Caco-2 (cell line): ENCODE data around the gene CISD1. TPM values are rescaled to one million over a fixed set of nuclear protein-coding genes. Genes with fewer than 3 reads are reported as not detected.

ENCODE experiments used
- BruUV-seq: library from RNA; stranded (reverse); fragments of 400-500 nt; replicated peaks from 2 replicates; lab custom pipeline; 2021; lab: Mats Ljungman, UMichigan
- CTCF ChIA-PET: fragments of 300-600 bp; sonication (Branson Sonifier 250); formaldehyde crosslinking; loops from one replicate; lab custom pipeline; 2022; ENCODE audit warnings: antibody characterized with exemption; lab: Charles Lee
- POLR2A ChIA-PET: fragments of 300-600 bp; sonication (Branson Sonifier 250); formaldehyde crosslinking; loops from one replicate; lab custom pipeline; 2022; ENCODE audit warnings: antibody characterized with exemption; lab: Charles Lee
- DNase-seq, 2 experiments: peaks; one replicate each; pipeline versions ENCODE4 v3.0.0 to v3.0.0-alpha.2; 2020 to 2022
- H3K27me3 ChIP-seq: replicated peaks from 2 replicates; pipeline ENCODE4 v1.6.0; 2011; ENCODE audit warnings: low read length; ENCODE audit not compliant: control insufficient read depth, insufficient read depth
- H3K36me3 ChIP-seq: 2 replicates; pipeline ENCODE4 v1.5.1; 2011; ENCODE audit warnings: low read length; ENCODE audit not compliant: control insufficient read depth, insufficient read depth
- H3K4me1 ChIP-seq: fragments of 250-450 bp; sonication (Bioruptor Pico); 2 replicates; pipeline ENCODE4 v1.5.1; 2020; ENCODE audit warnings: mild to moderate bottlenecking
- H3K4me3 ChIP-seq: 2 replicates; pipeline ENCODE4 v1.5.1; 2011; ENCODE audit warnings: low read depth, mild to moderate bottlenecking, control low read depth, low read length
- H3K9me3 ChIP-seq: fragments of 250-450 bp; sonication (Bioruptor Pico); 2 replicates; pipeline ENCODE4 v1.5.1; 2020; ENCODE audit warnings: mild to moderate bottlenecking, moderate library complexity
- H3K27ac Mint-ChIP-seq: one replicate; pipeline ENCODE4 v1.8.0; 2022; ENCODE audit warnings: mixed read lengths; ENCODE audit not compliant: unreplicated experiment
- H3K27me3 Mint-ChIP-seq: one replicate; pipeline ENCODE4 v1.8.0; 2022; ENCODE audit warnings: mixed read lengths; ENCODE audit not compliant: insufficient read depth, unreplicated experiment
- H3K36me3 Mint-ChIP-seq: one replicate; pipeline ENCODE4 v1.8.0; 2022; ENCODE audit warnings: mild to moderate bottlenecking, mixed read lengths; ENCODE audit not compliant: insufficient read depth, unreplicated experiment
- H3K4me1 Mint-ChIP-seq: one replicate; pipeline ENCODE4 v1.8.0; 2022; ENCODE audit warnings: low read depth, mixed read lengths; ENCODE audit not compliant: unreplicated experiment
- H3K4me3 Mint-ChIP-seq: one replicate; pipeline ENCODE4 v1.8.0; 2022; ENCODE audit warnings: mild to moderate bottlenecking, moderate library complexity, mixed read lengths; ENCODE audit not compliant: unreplicated experiment
- H3K9me3 Mint-ChIP-seq: one replicate; pipeline ENCODE4 v1.8.0; 2022; ENCODE audit warnings: mixed read lengths; ENCODE audit not compliant: unreplicated experiment
- intact Hi-C: fragments of 100-400 bp; cut with micrococcal nuclease; formaldehyde crosslinking; loops from one replicate; pipeline ENCODE4 v1.10.0; 2022; ENCODE audit not compliant: unreplicated experiment
- total RNA-seq: library from RNA; stranded (reverse); gene quantifications from 2 replicates; pipeline ENCODE4 v1.2.3, GENCODE V29; 2022
- TF ChIP-seq, protein P1 (sequence below), 2 experiments: fragments of 200-600 bp in 1 of 2; IDR thresholded peaks; 1 replicate in 1 of 2; 2 replicates in 1 of 2; pipeline versions ENCODE4 v1.5.1 to v1.8.0; 2011 to 2022; ENCODE audit warnings: antibody characterized with exemption in 1 of 2, control low read depth in 1 of 2, inconsistent platforms in 1 of 2, low read depth in 1 of 2, low read length in 1 of 2, mild to moderate bottlenecking in 1 of 2, moderate library complexity in 1 of 2; ENCODE audit not compliant: insufficient read depth in 1 of 2, severe bottlenecking in 1 of 2, unreplicated experiment in 1 of 2

The CISD1 gene
- total RNA-seq, 1 experiment from 2014 or later = 98.3 TPM

DNA sequence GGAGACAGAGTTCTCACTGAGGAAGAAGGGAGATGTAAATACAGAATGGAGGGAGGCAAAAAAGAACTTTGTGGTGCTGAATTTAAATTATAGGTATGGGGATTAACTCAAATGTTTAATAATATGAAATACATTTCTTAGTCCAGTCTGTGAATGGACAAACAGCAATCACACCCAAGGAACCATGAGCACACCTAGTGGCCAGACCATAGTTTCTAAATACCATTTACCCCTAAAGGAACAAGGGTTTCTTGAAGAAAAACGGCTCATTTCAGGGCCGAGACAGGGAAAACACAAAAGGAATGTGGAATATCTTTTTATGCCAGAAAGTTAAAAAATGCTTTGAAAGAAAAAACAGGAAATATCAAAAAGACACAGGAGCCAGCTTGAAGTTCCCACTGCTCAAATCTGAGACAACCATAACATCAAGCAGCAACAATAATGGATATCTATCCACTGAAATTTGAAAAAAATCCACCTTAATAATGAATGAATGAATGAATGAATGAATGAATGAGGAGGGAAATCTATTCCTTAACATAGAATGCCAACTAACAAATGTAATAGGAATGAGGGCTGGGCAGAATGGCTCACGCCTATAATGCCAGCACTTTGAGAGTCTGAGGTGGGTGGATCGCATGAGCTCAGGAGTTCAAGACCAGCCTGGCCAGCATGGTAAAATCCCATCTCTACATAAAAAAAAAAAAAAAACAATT is 9.8 kb upstream of the CISD1 start:
- no peak overlapping the region for H3K4me3 ChIP-seq
- no peaks in the 10 kb centered on the region for H3K27me3 Mint-ChIP-seq
- BruUV-seq = no TSS peak
- H3K4me1 Mint-ChIP-seq = peaks cover 15% of the 10 kb centered on the region
- peaks cover 36% of the 10 kb centered on the region for H3K9me3 Mint-ChIP-seq
- peaks cover 28% of the 10 kb centered on the region for H3K36me3 Mint-ChIP-seq
- H3K36me3 ChIP-seq = peaks cover 5% of the 10 kb centered on the region
- TF ChIP-seq, protein P1, sequence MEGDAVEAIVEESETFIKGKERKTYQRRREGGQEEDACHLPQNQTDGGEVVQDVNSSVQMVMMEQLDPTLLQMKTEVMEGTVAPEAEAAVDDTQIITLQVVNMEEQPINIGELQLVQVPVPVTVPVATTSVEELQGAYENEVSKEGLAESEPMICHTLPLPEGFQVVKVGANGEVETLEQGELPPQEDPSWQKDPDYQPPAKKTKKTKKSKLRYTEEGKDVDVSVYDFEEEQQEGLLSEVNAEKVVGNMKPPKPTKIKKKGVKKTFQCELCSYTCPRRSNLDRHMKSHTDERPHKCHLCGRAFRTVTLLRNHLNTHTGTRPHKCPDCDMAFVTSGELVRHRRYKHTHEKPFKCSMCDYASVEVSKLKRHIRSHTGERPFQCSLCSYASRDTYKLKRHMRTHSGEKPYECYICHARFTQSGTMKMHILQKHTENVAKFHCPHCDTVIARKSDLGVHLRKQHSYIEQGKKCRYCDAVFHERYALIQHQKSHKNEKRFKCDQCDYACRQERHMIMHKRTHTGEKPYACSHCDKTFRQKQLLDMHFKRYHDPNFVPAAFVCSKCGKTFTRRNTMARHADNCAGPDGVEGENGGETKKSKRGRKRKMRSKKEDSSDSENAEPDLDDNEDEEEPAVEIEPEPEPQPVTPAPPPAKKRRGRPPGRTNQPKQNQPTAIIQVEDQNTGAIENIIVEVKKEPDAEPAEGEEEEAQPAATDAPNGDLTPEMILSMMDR (IDR thresholded peaks at IDR 0.05; ENCODE audit: insufficient read depth in 1 of 2, low read depth in 1 of 2, low read length in 1 of 2, severe bottlenecking in 1 of 2, unreplicated experiment in 1 of 2) = peak; percentile 1 to 47
- no peak overlapping the region for H3K4me3 Mint-ChIP-seq
- ChIA-PET CTCF (no interaction called here), POLR2A (no interaction called here)
- intact Hi-C loops = no loop called here
- DNase-seq = no peak
- peaks cover 18% of the 10 kb centered on the region for H3K4me1 ChIP-seq
- peaks cover 25% of the 10 kb centered on the region for H3K9me3 ChIP-seq
- no peaks in the 10 kb centered on the region for H3K27me3 ChIP-seq
- H3K27ac Mint-ChIP-seq = no peak overlapping the region

DNA sequence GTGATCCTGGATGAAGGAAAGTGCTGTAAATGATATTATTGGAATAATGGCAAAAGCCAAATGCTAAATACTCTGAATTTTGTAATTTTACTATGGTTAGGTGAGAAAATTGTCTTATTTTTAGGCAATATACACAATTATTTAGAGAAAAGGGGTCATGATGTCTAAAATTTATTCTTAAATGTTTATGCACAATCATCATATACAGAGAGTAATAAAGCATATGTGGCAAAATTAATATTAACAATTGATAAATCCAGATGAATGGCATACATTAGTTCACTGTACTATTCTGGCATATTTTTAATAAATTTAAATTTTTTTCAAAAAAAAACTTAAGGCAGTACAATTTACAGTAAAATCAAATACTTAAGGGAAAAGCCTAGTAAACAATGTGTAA is 8.6 kb upstream of the CISD1 start:
- peaks cover 30% of the 10 kb centered on the region for H3K9me3 Mint-ChIP-seq
- no peak overlapping the region for H3K27ac Mint-ChIP-seq
- TF ChIP-seq, protein P1 (IDR thresholded peaks at IDR 0.05; ENCODE audit: insufficient read depth in 1 of 2, low read depth in 1 of 2, low read length in 1 of 2, severe bottlenecking in 1 of 2, unreplicated experiment in 1 of 2) = no peak
- H3K36me3 ChIP-seq = peaks cover 1% of the 10 kb centered on the region
- ChIA-PET CTCF (no interaction called here), POLR2A (no interaction called here)
- H3K27me3 ChIP-seq = no peaks in the 10 kb centered on the region
- H3K4me1 Mint-ChIP-seq = peaks cover 13% of the 10 kb centered on the region
- H3K4me1 ChIP-seq = peaks cover 18% of the 10 kb centered on the region
- H3K4me3 Mint-ChIP-seq = no peak overlapping the region
- DNase-seq = no peak
- no peak overlapping the region for H3K4me3 ChIP-seq
- peaks cover 21% of the 10 kb centered on the region for H3K36me3 Mint-ChIP-seq
- intact Hi-C loops = no loop called here
- no peaks in the 10 kb centered on the region for H3K27me3 Mint-ChIP-seq
- no TSS peak for BruUV-seq
- peaks cover 25% of the 10 kb centered on the region for H3K9me3 ChIP-seq

- Mint-ChIP-seq H3K9me3 (peaks cover 14% of the 10 kb centered on the region), H3K36me3 (peaks cover 18% of the 10 kb centered on the region), H3K4me1 (no peaks in the 10 kb centered on the region), H3K4me3 (no peak overlapping the region), H3K27me3 (no peaks in the 10 kb centered on the region), H3K27ac (no peak overlapping the region)
- Histone ChIP-seq H3K27me3 (no peaks in the 10 kb centered on the region), H3K4me3 (no peak overlapping the region), H3K4me1 (peaks cover 12% of the 10 kb centered on the region), H3K36me3 (no peaks in the 10 kb centered on the region; the same call in 1 of the 2 replicates), H3K9me3 (peaks cover 12% of the 10 kb centered on the region)
- POLR2A ChIA-PET = no interaction called here
- DNase-seq = no peak
- intact Hi-C loops = no loop called here
- CTCF ChIA-PET = no interaction called here
- BruUV-seq = no TSS peak
- TF ChIP-seq, protein P1 (IDR thresholded peaks at IDR 0.05; ENCODE audit: insufficient read depth in 1 of 2, low read depth in 1 of 2, low read length in 1 of 2, severe bottlenecking in 1 of 2, unreplicated experiment in 1 of 2) = no peak
Observed at GRCh38 chr10:58262766-58263165, 6.2 kb upstream of the CISD1 start.
